GM12872 (cell line): Measurements from ENCODE around the gene TEK.
A peak's percentile ranks its signal among the peaks of the same experiment; 100 is the strongest.

Experiments
- TF ChIP-seq, protein P1 (sequence below): IDR thresholded peaks from 3 replicates; pipeline ENCODE4 v1.5.1; 2011; ENCODE audit warnings: low read depth, mild to moderate bottlenecking, low read length, moderate library complexity; ENCODE audit not compliant: insufficient read depth

TEK gene

DNA sequence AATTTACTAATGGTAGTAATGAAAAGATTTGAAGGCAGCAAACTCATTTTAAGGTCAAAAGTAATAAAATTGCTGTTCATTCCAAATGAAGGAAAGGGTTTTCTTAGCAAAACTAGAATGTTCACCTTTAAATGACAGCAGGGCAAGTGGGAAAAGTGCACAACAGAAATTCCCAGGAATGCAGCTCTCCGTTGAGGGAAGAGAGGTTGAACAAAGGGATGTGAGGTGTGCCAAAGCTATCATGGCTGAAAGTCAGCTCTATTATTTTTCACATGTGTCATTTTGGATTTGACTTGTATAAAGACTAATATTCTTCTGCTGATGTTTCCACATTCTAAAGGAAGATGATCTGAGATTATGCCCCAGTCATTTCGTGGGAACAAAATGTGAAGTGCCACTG is 51.6 kb downstream of the TEK start:
- TF ChIP-seq, protein P1, sequence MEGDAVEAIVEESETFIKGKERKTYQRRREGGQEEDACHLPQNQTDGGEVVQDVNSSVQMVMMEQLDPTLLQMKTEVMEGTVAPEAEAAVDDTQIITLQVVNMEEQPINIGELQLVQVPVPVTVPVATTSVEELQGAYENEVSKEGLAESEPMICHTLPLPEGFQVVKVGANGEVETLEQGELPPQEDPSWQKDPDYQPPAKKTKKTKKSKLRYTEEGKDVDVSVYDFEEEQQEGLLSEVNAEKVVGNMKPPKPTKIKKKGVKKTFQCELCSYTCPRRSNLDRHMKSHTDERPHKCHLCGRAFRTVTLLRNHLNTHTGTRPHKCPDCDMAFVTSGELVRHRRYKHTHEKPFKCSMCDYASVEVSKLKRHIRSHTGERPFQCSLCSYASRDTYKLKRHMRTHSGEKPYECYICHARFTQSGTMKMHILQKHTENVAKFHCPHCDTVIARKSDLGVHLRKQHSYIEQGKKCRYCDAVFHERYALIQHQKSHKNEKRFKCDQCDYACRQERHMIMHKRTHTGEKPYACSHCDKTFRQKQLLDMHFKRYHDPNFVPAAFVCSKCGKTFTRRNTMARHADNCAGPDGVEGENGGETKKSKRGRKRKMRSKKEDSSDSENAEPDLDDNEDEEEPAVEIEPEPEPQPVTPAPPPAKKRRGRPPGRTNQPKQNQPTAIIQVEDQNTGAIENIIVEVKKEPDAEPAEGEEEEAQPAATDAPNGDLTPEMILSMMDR = no peak

DNA sequence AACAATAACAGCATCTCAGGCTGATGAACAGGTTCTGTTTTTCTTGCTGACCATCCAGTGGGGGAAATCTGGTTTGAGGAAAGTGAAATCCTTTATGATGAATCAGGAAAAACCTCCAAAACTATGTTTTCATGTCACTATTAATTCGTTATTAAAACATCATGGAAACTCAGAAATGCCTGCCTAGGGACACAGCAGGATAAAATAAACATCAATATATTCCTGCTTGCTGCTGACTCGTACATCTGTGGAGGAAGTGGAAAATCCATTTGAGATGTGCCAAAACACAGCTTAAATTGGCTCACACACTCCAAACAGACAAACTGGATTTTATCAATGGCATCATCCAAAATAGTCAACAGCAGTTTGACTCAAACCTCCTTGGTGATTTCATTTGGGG is 53.0 kb downstream of the TEK start:
- TF ChIP-seq, protein P1 = no peak

DNA sequence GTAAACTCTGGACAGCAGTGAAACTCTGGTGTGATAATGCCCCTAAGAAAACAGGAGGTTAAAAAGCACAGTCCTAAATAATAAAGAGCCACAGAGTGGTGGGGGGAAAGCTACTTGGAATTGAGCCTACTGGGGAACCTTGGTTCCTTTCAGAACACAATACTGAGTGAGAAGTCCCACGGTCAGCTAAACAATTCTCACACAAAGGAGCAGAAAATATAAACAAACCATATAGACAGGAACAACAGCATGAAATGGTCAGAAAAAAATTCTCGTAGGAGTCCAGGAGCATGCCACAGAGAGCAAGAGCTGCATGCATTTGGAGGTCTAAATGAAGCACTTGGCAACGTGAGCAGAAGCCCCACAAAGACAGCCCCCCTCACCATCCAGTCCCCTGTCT is 56.0 kb downstream of the TEK start:
- TF ChIP-seq, protein P1 = no peak

DNA sequence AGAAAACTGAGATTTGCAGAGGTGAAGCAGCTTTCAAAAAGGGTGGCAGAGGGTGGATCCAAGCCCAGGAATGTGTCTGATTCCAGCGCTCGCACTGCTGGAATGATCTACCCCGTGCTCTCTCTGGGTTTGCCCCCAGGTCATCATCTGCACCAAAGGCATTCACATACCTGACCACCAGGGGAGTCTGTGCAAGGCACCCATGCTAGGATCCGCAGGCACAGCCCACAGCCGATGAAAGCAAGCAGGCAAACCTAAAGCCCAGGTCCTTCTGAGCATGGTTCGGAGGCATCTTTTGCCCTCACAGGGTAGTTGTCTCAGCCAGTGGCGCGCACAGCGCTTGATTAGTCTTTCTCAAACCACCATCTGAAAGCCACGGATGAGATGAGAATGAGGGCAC is 56.6 kb downstream of the TEK start:
- TF ChIP-seq, protein P1 = 0 out of 3 replicates have a peak, but pooled peaks have one; percentile 23

DNA sequence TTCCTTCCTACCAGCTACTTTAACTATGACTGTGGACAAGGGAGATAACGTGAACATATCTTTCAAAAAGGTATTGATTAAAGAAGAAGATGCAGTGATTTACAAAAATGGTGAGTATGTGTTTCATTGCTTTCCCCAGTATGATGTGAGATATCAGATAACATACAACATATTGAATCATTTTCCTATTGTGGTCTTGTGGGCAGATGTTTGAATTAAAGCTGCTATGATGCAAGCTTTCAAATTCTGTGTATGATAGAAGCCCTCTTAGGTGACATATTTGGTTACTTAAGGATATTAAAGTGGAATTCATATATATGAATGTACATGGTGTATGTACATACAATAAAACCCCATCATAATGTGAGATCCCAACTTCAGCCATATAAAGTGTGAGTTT is 59.5 kb downstream of the TEK start:
- TF ChIP-seq, protein P1 = no peak

DNA sequence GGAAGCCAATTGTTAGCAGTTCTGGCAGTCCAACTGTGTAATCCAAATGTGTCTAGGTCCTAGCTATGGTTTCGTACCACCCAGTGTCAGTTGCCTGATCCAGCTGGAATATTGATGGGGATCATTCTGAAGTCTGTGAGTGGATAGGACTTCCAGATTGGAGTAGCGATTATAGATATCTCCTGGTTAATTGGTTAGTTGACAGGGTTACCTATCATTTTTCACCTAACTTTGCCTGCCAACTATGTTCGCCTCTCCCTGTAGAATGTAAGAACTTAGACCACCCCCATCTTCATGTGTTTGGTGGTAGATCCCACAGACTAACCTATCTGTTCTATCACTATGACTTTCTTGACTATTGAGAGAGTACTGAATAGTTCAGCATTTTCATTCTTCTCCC is 59.9 kb downstream of the TEK start:
- TF ChIP-seq, protein P1 = no peak

DNA sequence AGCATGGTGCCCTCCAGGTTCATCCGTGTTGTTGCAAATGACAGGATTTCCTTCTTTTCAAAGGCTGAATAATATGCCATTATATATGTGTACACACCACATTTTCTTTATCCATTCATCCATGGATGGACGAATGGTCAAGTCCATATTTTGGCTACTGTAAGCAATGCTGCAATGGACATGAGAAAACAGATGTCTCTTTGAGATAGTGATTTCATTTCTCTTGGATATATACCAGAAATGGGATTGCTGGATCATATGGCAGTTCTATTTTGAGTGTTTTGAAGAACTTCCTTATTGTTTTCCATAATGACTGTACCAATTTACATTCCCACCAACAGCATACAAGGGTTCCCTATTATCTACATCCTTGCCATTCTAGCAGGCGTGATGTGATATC is 67.9 kb downstream of the TEK start:
- TF ChIP-seq, protein P1 = no peak

DNA sequence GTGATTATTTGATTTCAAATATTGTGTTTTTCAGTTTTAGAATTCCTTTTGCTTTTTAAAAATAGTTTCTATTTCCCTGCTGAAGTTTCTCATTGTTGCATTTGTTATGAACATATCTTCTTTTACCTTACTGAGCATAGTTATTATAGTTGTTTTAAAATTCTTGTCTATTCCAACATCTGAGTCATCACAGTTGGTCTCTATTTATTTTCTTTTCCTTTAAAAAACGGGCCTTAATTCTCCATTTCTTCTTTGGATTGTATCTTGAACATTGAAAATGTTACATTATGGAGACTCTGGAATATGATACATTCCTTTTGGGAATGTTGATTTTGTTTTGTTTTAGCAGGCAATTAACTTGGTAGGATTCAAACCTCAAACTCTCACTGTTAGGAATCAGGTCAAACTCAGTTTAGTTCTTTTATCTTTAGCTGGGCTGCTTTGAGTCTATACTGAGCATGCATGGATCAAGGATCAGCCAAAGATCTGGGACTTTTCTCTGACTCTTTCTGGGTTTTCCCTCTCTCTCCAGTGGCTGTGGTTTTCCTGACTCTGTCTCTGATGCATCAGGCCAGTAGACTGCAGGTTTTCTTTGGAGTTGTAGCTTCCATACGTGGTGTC is 70.3 kb downstream of the TEK start:
- TF ChIP-seq, protein P1 = no peak
